ENCODE measurements around the gene WDFY2.
"Not testable (repeated sequence)": the region's sequence is repeated elsewhere in the genome, so short reads cannot be mapped to it uniquely, and the experiment has no call there.

The WDFY2 gene

DNA sequence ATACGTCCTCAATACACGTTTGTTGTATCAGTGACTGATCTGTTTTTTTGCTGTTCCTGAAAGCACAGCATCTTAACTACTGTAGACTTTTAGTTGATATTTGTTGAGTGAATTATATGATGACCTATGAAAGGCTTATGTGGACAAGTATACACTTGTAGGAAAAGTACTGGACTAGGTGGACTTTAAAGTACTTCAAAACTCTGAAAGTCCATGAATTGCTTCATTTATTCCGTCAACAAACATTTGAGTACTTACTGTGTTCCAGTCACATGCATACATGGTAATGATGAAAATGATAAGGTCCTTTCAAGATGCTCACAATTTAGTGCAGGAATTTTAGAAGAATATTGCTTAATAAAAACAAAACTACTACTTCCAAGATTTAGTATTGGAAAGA lies 3.1 kb downstream of the WDFY2 start:
- H3K4me3 ChIP-seq (ENCODE audit: insufficient read depth, low read depth, low read length, poor library complexity, severe bottlenecking): no peak overlapping the region
- no peaks in the 10 kb centered on the region for H3K36me3 ChIP-seq (ENCODE audit: control insufficient read depth, insufficient read depth, low read length)
- no peak for DNase-seq
- no peaks in the 10 kb centered on the region for H3K27me3 ChIP-seq (replicated peaks; ENCODE audit: control insufficient read depth, insufficient read depth, low read length, poor library complexity, severe bottlenecking)
- peaks cover 13% of the 10 kb centered on the region for H3K4me1 ChIP-seq (ENCODE audit: control insufficient read depth, insufficient read depth, low read length, poor library complexity, severe bottlenecking)
- H3K9me3 ChIP-seq (ENCODE audit: control insufficient read depth, low read length): no peaks in the 10 kb centered on the region
- H3K27ac ChIP-seq (ENCODE audit: insufficient read depth, low read length, poor library complexity, severe bottlenecking): no peak overlapping the region

- DNase-seq: no peak
- Histone ChIP-seq H3K4me3 (ENCODE audit: insufficient read depth, low read depth, low read length, poor library complexity, severe bottlenecking) (no peak overlapping the region), H3K36me3 (ENCODE audit: control insufficient read depth, insufficient read depth, low read length) (no peaks in the 10 kb centered on the region), H3K4me1 (ENCODE audit: control insufficient read depth, insufficient read depth, low read length, poor library complexity, severe bottlenecking) (peaks cover 11% of the 10 kb centered on the region), H3K27me3 (replicated peaks; ENCODE audit: control insufficient read depth, insufficient read depth, low read length, poor library complexity, severe bottlenecking) (no peaks in the 10 kb centered on the region), H3K9me3 (ENCODE audit: control insufficient read depth, low read length) (no peaks in the 10 kb centered on the region), H3K27ac (ENCODE audit: insufficient read depth, low read length, poor library complexity, severe bottlenecking) (no peak overlapping the region)
These were observed 4.2 kb downstream of the WDFY2 start for GRCh38 chr13:51588406-51588949.

GRCh38 chr13:51589793-51590192 lies 5.5 kb downstream of the WDFY2 start:
- Histone ChIP-seq H3K36me3 (ENCODE audit: control insufficient read depth, insufficient read depth, low read length) (no peaks in the 10 kb centered on the region), H3K27me3 (replicated peaks; ENCODE audit: control insufficient read depth, insufficient read depth, low read length, poor library complexity, severe bottlenecking) (no peaks in the 10 kb centered on the region), H3K4me3 (ENCODE audit: insufficient read depth, low read depth, low read length, poor library complexity, severe bottlenecking) (no peak overlapping the region), H3K27ac (ENCODE audit: insufficient read depth, low read length, poor library complexity, severe bottlenecking) (no peak overlapping the region), H3K4me1 (ENCODE audit: control insufficient read depth, insufficient read depth, low read length, poor library complexity, severe bottlenecking) (peaks cover 9% of the 10 kb centered on the region), H3K9me3 (ENCODE audit: control insufficient read depth, low read length) (no peaks in the 10 kb centered on the region)
- DNase-seq: no peak

DNA sequence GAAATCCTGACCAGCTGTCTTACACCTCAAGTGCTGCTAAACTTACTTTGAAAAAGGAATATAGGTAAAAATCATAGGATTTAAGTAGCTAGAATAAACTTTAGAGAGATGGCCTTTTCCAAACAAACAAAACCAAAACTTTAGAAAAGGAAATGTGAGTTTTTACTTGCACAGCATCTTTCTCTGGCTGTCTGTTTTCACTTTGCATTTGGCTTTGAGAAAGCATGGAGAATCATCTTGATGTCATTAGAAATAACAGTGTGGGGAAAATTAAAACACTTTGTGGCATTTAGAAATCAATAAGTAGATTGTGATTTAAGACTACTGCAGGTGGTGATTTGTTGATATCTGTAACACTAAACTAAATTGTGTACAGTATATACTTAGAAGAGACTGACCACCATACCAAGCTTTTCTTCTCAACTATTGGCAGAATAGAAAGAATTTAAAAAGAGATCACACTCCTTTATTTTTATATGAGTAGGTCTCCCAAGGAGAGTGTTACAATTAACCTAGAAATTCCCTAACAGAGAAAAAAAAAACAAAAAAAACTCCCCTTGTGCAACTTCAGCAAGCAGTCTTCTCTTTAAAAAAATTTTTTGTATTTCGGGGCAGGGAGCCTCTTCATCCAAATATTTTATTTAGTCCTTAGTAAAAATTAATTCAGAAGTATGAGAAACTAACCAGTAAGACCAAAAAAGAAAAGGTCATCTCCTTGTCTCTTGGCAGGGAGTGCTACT lies 6.1 kb downstream of the WDFY2 start:
- H3K27ac ChIP-seq (ENCODE audit: insufficient read depth, low read length, poor library complexity, severe bottlenecking): no peak overlapping the region
- no peaks in the 10 kb centered on the region for H3K27me3 ChIP-seq (replicated peaks; ENCODE audit: control insufficient read depth, insufficient read depth, low read length, poor library complexity, severe bottlenecking)
- DNase-seq: no peak
- H3K9me3 ChIP-seq (ENCODE audit: control insufficient read depth, low read length): no peaks in the 10 kb centered on the region
- no peak overlapping the region for H3K4me3 ChIP-seq (ENCODE audit: insufficient read depth, low read depth, low read length, poor library complexity, severe bottlenecking)
- H3K4me1 ChIP-seq (ENCODE audit: control insufficient read depth, insufficient read depth, low read length, poor library complexity, severe bottlenecking): peaks cover 6% of the 10 kb centered on the region
- H3K36me3 ChIP-seq (ENCODE audit: control insufficient read depth, insufficient read depth, low read length): no peaks in the 10 kb centered on the region

DNA sequence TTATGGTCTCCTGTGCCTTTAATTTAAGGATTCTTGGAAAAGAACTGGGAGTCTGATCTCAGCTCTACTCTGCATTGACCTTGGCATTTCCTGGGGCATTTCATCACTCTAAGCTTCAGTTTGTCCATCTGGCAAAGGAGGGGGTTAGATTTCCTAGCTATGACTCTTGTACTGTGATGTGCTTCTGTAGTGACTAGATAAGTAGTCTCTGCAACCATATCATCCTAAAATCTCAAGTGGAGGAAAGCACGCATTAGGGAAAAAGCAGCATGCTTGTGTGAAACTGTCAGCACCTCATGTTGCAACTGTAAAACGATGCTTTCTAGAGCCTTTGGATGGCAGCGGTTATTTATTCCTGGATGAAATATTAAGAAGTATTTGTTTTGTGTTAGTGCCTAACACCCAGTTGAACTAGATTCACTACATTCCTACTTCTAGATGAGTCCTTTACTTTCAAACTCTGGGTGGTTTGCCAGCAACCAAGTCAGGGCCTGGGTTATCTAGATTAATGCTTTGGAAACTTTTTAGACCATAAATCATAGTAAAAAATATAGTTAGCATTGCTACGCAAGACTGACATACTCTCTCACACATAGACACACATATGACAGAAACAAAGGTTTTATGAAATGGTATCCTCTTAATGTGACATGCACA lies 6.8 kb downstream of the WDFY2 start:
- H3K9me3 ChIP-seq (ENCODE audit: control insufficient read depth, low read length): no peaks in the 10 kb centered on the region
- no peaks in the 10 kb centered on the region for H3K36me3 ChIP-seq (ENCODE audit: control insufficient read depth, insufficient read depth, low read length)
- H3K27me3 ChIP-seq (replicated peaks; ENCODE audit: control insufficient read depth, insufficient read depth, low read length, poor library complexity, severe bottlenecking): no peaks in the 10 kb centered on the region
- no peak overlapping the region for H3K4me3 ChIP-seq (ENCODE audit: insufficient read depth, low read depth, low read length, poor library complexity, severe bottlenecking)
- H3K4me1 ChIP-seq (ENCODE audit: control insufficient read depth, insufficient read depth, low read length, poor library complexity, severe bottlenecking): peaks cover 5% of the 10 kb centered on the region
- no peak overlapping the region for H3K27ac ChIP-seq (ENCODE audit: insufficient read depth, low read length, poor library complexity, severe bottlenecking)
- no peak for DNase-seq

DNA sequence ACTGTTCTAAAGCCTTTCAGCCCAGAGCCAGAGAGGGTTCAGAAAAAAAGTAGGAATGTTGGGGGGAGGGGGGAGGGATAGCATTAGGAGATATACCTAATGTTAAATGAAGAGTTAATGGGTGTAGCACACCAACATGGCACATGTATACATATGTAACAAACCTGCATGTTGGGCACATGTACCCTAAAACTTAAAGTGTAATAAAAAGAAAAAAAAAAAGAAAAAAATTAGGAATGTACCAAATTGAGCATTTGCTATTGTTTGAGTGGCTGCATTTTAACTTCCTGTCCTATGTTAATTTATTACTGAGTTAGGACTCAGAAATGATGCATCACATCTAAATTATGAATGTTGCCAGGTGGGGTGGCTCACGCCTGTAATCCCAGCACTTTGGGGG lies 7.7 kb downstream of the WDFY2 start:
- H3K4me1 ChIP-seq (ENCODE audit: control insufficient read depth, insufficient read depth, low read length, poor library complexity, severe bottlenecking); H3K9me3 ChIP-seq (ENCODE audit: control insufficient read depth, low read length); H3K4me3 ChIP-seq (ENCODE audit: insufficient read depth, low read depth, low read length, poor library complexity, severe bottlenecking); H3K27me3 ChIP-seq (replicated peaks; ENCODE audit: control insufficient read depth, insufficient read depth, low read length, poor library complexity, severe bottlenecking); H3K27ac ChIP-seq (ENCODE audit: insufficient read depth, low read length, poor library complexity, severe bottlenecking); H3K36me3 ChIP-seq (ENCODE audit: control insufficient read depth, insufficient read depth, low read length); DNase-seq: not testable (repeated sequence)

DNA sequence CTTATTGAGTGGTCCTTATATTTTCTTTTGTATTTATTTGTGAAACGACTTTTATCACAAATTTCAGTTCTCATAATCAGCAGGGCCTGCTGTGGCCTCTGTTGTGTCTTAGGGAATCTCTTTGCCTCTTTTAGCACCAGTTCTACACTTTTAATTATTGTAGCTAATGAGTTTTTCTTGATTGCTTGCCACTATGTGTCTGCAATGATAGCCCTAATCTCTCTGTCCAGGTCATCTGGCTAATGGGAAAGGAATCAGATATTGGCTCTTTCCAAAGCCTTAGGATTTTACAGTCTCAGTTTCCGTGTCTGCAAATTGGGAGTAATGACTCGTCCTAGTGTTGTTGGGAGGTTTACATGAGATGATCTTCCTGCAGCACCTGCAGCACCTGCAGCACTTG lies 10.2 kb downstream of the WDFY2 start:
- no peaks in the 10 kb centered on the region for H3K4me1 ChIP-seq (ENCODE audit: control insufficient read depth, insufficient read depth, low read length, poor library complexity, severe bottlenecking)
- DNase-seq: no peak
- H3K36me3 ChIP-seq (ENCODE audit: control insufficient read depth, insufficient read depth, low read length): no peaks in the 10 kb centered on the region
- no peaks in the 10 kb centered on the region for H3K27me3 ChIP-seq (replicated peaks; ENCODE audit: control insufficient read depth, insufficient read depth, low read length, poor library complexity, severe bottlenecking)
- no peak overlapping the region for H3K4me3 ChIP-seq (ENCODE audit: insufficient read depth, low read depth, low read length, poor library complexity, severe bottlenecking)
- no peak overlapping the region for H3K27ac ChIP-seq (ENCODE audit: insufficient read depth, low read length, poor library complexity, severe bottlenecking)
- no peaks in the 10 kb centered on the region for H3K9me3 ChIP-seq (ENCODE audit: control insufficient read depth, low read length)

DNA sequence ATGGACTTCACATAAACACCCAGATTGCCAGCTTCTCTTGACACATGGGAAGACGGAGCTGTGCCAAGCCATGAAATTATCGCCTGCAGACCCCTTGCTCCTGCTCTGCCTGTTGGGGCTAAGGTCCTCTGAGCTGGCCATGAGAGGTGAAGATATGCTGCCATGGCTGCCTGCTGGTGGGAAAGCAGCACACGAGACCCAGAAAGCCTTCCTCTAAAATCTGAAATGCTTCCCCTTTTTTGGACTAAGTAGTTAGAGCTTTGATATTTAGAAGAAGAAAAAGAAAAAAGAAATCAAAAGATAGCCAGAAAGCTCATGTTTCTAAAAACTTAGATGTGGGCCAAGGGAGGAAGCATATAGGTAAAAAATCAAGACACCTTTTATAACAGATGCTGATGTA lies 11.2 kb downstream of the WDFY2 start:
- Histone ChIP-seq H3K27me3 (replicated peaks; ENCODE audit: control insufficient read depth, insufficient read depth, low read length, poor library complexity, severe bottlenecking) (no peaks in the 10 kb centered on the region), H3K27ac (ENCODE audit: insufficient read depth, low read length, poor library complexity, severe bottlenecking) (no peak overlapping the region), H3K36me3 (ENCODE audit: control insufficient read depth, insufficient read depth, low read length) (no peaks in the 10 kb centered on the region), H3K9me3 (ENCODE audit: control insufficient read depth, low read length) (no peaks in the 10 kb centered on the region), H3K4me1 (ENCODE audit: control insufficient read depth, insufficient read depth, low read length, poor library complexity, severe bottlenecking) (no peaks in the 10 kb centered on the region), H3K4me3 (ENCODE audit: insufficient read depth, low read depth, low read length, poor library complexity, severe bottlenecking) (no peak overlapping the region)
- DNase-seq: no peak

DNA sequence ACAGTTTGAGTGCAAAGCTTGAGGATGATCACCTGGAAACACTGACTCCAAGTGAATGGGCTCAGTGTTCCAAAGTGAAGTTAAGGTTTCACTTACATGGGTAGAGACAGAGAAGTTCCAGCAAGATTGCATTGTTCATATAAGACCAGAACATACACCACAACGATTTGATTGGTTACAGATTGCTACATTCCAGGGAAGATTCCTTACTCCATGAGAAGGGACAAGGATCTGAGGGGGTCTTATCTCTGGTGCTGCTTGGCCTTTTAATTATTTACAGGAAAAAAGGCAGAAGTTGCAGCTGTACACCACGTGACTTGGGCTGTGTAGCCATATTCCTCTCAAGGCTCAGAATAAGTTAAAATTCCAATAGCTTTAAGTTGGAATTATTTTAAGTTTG lies 12.3 kb downstream of the WDFY2 start:
- Histone ChIP-seq H3K27me3 (replicated peaks; ENCODE audit: control insufficient read depth, insufficient read depth, low read length, poor library complexity, severe bottlenecking) (no peaks in the 10 kb centered on the region), H3K36me3 (ENCODE audit: control insufficient read depth, insufficient read depth, low read length) (peaks cover 1% of the 10 kb centered on the region), H3K4me1 (ENCODE audit: control insufficient read depth, insufficient read depth, low read length, poor library complexity, severe bottlenecking) (no peaks in the 10 kb centered on the region), H3K4me3 (ENCODE audit: insufficient read depth, low read depth, low read length, poor library complexity, severe bottlenecking) (no peak overlapping the region), H3K9me3 (ENCODE audit: control insufficient read depth, low read length) (no peaks in the 10 kb centered on the region), H3K27ac (ENCODE audit: insufficient read depth, low read length, poor library complexity, severe bottlenecking) (no peak overlapping the region)
- DNase-seq: no peak

GRCh38 chr13:51599444-51600176 lies 15.3 kb downstream of the WDFY2 start:
- no peak overlapping the region for H3K27ac ChIP-seq (ENCODE audit: insufficient read depth, low read length, poor library complexity, severe bottlenecking)
- H3K36me3 ChIP-seq (ENCODE audit: control insufficient read depth, insufficient read depth, low read length): peaks cover 3% of the 10 kb centered on the region
- H3K4me3 ChIP-seq (ENCODE audit: insufficient read depth, low read depth, low read length, poor library complexity, severe bottlenecking): no peak overlapping the region
- H3K27me3 ChIP-seq (replicated peaks; ENCODE audit: control insufficient read depth, insufficient read depth, low read length, poor library complexity, severe bottlenecking): no peaks in the 10 kb centered on the region
- no peak for DNase-seq
- H3K4me1 ChIP-seq (ENCODE audit: control insufficient read depth, insufficient read depth, low read length, poor library complexity, severe bottlenecking): no peaks in the 10 kb centered on the region
- H3K9me3 ChIP-seq (ENCODE audit: control insufficient read depth, low read length): no peaks in the 10 kb centered on the region
